ENCODE results near the gene DESI1.
"Not testable (repeated sequence)": the region's sequence is repeated elsewhere in the genome, so short reads cannot be mapped to it uniquely, and the experiment has no call there.

DESI1 gene

GRCh38 chr22:41558241-41558630 is 62.6 kb downstream of the DESI1 start:
- not testable (repeated sequence) for DNase-seq (ENCODE audit: low read depth in 2 of 2)

- DNase-seq (ENCODE audit: low read depth in 2 of 2), result no peak
Observed at GRCh38 chr22:41557401-41558240, 63.2 kb downstream of the DESI1 start.

- DNase-seq (ENCODE audit: low read depth in 2 of 2), result no peak
Observed at GRCh38 chr22:41556561-41556960, 64.3 kb downstream of the DESI1 start.

- no peak for DNase-seq (ENCODE audit: low read depth in 2 of 2)
Observed at GRCh38 chr22:41555325-41555982, 65.4 kb downstream of the DESI1 start.

- DNase-seq (ENCODE audit: low read depth in 2 of 2), result no peak
Observed at GRCh38 chr22:41551877-41552582, 68.8 kb downstream of the DESI1 start.

GRCh38 chr22:41550952-41551491 is 69.8 kb downstream of the DESI1 start:
- DNase-seq (ENCODE audit: low read depth in 2 of 2), result no peak

GRCh38 chr22:41548830-41549211 is 72.0 kb downstream of the DESI1 start:
- no peak for DNase-seq (ENCODE audit: low read depth in 2 of 2)

All from stimulated activated CD4-positive, alpha-beta T cell treated with anti-CD3 and anti-CD28 coated beads, Interleukin-1b, Interleukin-23, amount 100 ng/mL, for 4 hours (primary cell).